H1 (cell line): ENCODE measurements around the gene ARHGEF4. TPM values are rescaled to one million over a fixed set of nuclear protein-coding genes. Genes with fewer than 3 reads are reported as not detected.

Experiments
- CREB1 ChIP-seq: IDR thresholded peaks from 2 replicates; pipeline ENCODE4 v1.6.1; 2012; ENCODE audit warnings: inconsistent platforms
- EZH2 ChIP-seq: fragments of 200-600 bp; sonication (generic); IDR thresholded peaks from 2 replicates; pipeline ENCODE4 v1.7.1; 2012; ENCODE audit warnings: low read depth, mild to moderate bottlenecking, moderate library complexity, low read length, inconsistent platforms; ENCODE audit not compliant: severe bottlenecking
- POLR2AphosphoS5 ChIP-seq: IDR thresholded peaks from 2 replicates; pipeline ENCODE4 v1.6.1; 2011; ENCODE audit warnings: low read depth, low read length
- POU5F1 ChIP-seq: IDR thresholded peaks from 2 replicates; pipeline ENCODE4 v1.6.1; 2011; ENCODE audit warnings: low read depth, mild to moderate bottlenecking, low read length, moderate library complexity
- polyA plus RNA-seq, 7 experiments: library from polyadenylated mRNA; depleted of rRNA in 3 of 7; stranded (reverse) in 5 of 7; unstranded in 2 of 7; fragments of >200 nt in 5 of 7; fragments of 200-250 nt in 2 of 7; gene quantifications; 1 replicate in 5 of 7; 2 replicates in 1 of 7; 4 replicates in 1 of 7; pipeline versions ENCODE4 v1.2.1 to v1.2.3, GENCODE V29; 2011 to 2013; ENCODE audit warnings: missing spikeins in 2 of 7, mixed read lengths in 2 of 7
- total RNA-seq: library from RNA; stranded (reverse); fragmentation: NEBNext Ultra II Directional; extraction: Animal tissue kit (Norgen Biotek cat#: 25700); gene quantifications from 2 replicates; pipeline ENCODE4 v1.2.1, GENCODE V29; 2021

The ARHGEF4 gene
- total and polyA plus RNA-seq, 2 of the 8 experiments (the other 6 are each of a cell fraction or from before 2014, with no cell fraction given): 10.6 to 14.6 TPM

GRCh38 chr2:131029812-131030211, 193.1 kb downstream of the ARHGEF4 start (continued):
- TF ChIP-seq EZH2 (no peak), CREB1 (no peak), POLR2AphosphoS5 (no peak), POU5F1 (no peak)
